ENCODE results near the gene FGF4. TPM values are rescaled to one million over a fixed set of nuclear protein-coding genes. Genes with fewer than 3 reads are reported as not detected.

The FGF4 gene
- total RNA-seq, 4 donors from 2014 or later = not detected

- WGBS, 2 donors = 49 to 52% methylated on average over 3 of the region's 3 CpGs
- no peak for DNase-seq (ENCODE audit: low spot score in 2 of 2)
- intact Hi-C loops (cut with DNase I; ENCODE audit: low total_unique reads) = no loop called here
- TF ChIP-seq POLR2A (IDR thresholded peaks at IDR 0.05) (no peak), CTCF (IDR thresholded peaks at IDR 0.05) (no peak)
- no peak overlapping the region for H3K4me3 ChIP-seq (ENCODE audit: low read depth, poor library complexity, severe bottlenecking)
Measured at GRCh38 chr11:69811431-69811830, 36.3 kb upstream of the FGF4 start.

- no peak overlapping the region for H3K4me3 ChIP-seq (ENCODE audit: low read depth, poor library complexity, severe bottlenecking)
- 90 to 92% methylated on average over 36 to 39 of the region's 39 CpGs for WGBS, 2 donors
- DNase-seq (ENCODE audit: low spot score in 2 of 2) = no peak
Measured at GRCh38 chr11:69810289-69811118, 35.4 kb upstream of the FGF4 start.

GRCh38 chr11:69808667-69809086 lies 33.5 kb upstream of the FGF4 start:
- TF ChIP-seq POLR2A (IDR thresholded peaks at IDR 0.05) (no peak), CTCF (IDR thresholded peaks at IDR 0.05) (no peak)
- intact Hi-C loops (cut with DNase I; ENCODE audit: low total_unique reads) = no loop called here
- no peak overlapping the region for H3K4me3 ChIP-seq (ENCODE audit: low read depth, poor library complexity, severe bottlenecking)
- DNase-seq (ENCODE audit: low spot score in 2 of 2) = no peak
- WGBS, 2 donors = 4 to 24% methylated on average over 6 to 7 of the region's 7 CpGs

More at GRCh38 chr11:69810289-69811118, 35.4 kb upstream of the FGF4 start:
- intact Hi-C loops (cut with DNase I; ENCODE audit: low total_unique reads) = no loop called here
- TF ChIP-seq CTCF (IDR thresholded peaks at IDR 0.05) (no peak), POLR2A (IDR thresholded peaks at IDR 0.05) (no peak)

GRCh38 chr11:69807106-69807815 lies 32.1 kb upstream of the FGF4 start:
- DNase-seq (ENCODE audit: low spot score in 2 of 2) = no peak
- no peak for TF ChIP-seq CTCF (IDR thresholded peaks at IDR 0.05)
- no peak for TF ChIP-seq POLR2A (IDR thresholded peaks at IDR 0.05)
- 86 to 88% methylated on average over 9 of the region's 9 CpGs for WGBS, 2 donors
- intact Hi-C loops (cut with DNase I; ENCODE audit: low total_unique reads) = no loop called here
- no peak overlapping the region for H3K4me3 ChIP-seq (ENCODE audit: low read depth, poor library complexity, severe bottlenecking)

- WGBS, 2 donors = 63 to 66% methylated on average over 11 to 18 of the region's 19 CpGs
- intact Hi-C loops (cut with DNase I; ENCODE audit: low total_unique reads) = no loop called here
- H3K4me3 ChIP-seq (ENCODE audit: low read depth, poor library complexity, severe bottlenecking) = no peak overlapping the region
- TF ChIP-seq CTCF (IDR thresholded peaks at IDR 0.05) = no peak
- no peak for TF ChIP-seq POLR2A (IDR thresholded peaks at IDR 0.05)
- DNase-seq (ENCODE audit: low spot score in 2 of 2) = no peak
Measured at GRCh38 chr11:69804769-69805508, 29.8 kb upstream of the FGF4 start.
